Transverse colon (tissue), 4 donors: ENCODE data around the gene CDC7. TPM values are rescaled to one million over a fixed set of nuclear protein-coding genes. Genes with fewer than 3 reads are reported as not detected.

Experiments
- DNase-seq: peaks from one replicate; pipeline ENCODE4 v3.0.0-alpha.2; 2019
- H3K27ac ChIP-seq, 4 donors: fragments of 200-600 bp; sonication (generic); 2 replicates each; pipeline ENCODE4 v1.5.1; 2016 to 2018; ENCODE audit warnings: inconsistent platforms in 4 of 4
- H3K27me3 ChIP-seq: fragments of 200-600 bp; sonication (generic); 2 replicates; pipeline ENCODE4 v1.5.1; 2017; ENCODE audit warnings: inconsistent platforms
- H3K36me3 ChIP-seq, 4 donors: fragments of 200-600 bp; sonication (generic); 2 replicates each; pipeline ENCODE4 v1.5.1; 2017 to 2019; ENCODE audit warnings: inconsistent platforms in 4 of 4
- H3K4me1 ChIP-seq, 4 donors: fragments of 200-600 bp; sonication (generic); 2 replicates each; pipeline ENCODE4 v1.5.1; 2017 to 2020; ENCODE audit warnings: inconsistent platforms in 4 of 4
- H3K4me3 ChIP-seq, 4 donors: fragments of 200-600 bp; sonication (generic); 1 replicate in 1 of 4; 2 replicates in 3 of 4; pipeline versions ENCODE4 v1.5.1 to v1.6.1; 2017 to 2019; ENCODE audit warnings: inconsistent platforms in 4 of 4
- H3K9me3 ChIP-seq, 2 donors: fragments of 200-600 bp; sonication (generic); 2 replicates each; pipeline ENCODE4 v1.5.1; 2017 to 2019; ENCODE audit warnings: inconsistent platforms in 2 of 2
- CTCF ChIP-seq, 5 experiments: fragments of 200-600 bp in 3 of 5; fragments of 450-650 bp in 2 of 5; sonication (generic) in 3 of 5; IDR thresholded peaks; 1 replicate in 2 of 5; 2 replicates in 3 of 5; pipeline ENCODE4 v1.5.1; 2016 to 2017; ENCODE audit warnings: antibody characterized with exemption in 5 of 5, inconsistent platforms in 3 of 5, mild to moderate bottlenecking in 2 of 5, moderate library complexity in 1 of 5
- EP300 ChIP-seq: sonication (generic); formaldehyde crosslinking; IDR thresholded peaks from one replicate; pipeline ENCODE4 v1.6.1; 2017; ENCODE audit warnings: antibody characterized with exemption, low read depth
- POLR2A ChIP-seq: fragments of 450-650 bp; IDR thresholded peaks from one replicate; pipeline ENCODE4 v1.6.1; 2016; ENCODE audit warnings: antibody characterized with exemption, mild to moderate bottlenecking, moderate library complexity
- POLR2AphosphoS5 ChIP-seq, 3 donors: sonication (generic); formaldehyde crosslinking; IDR thresholded peaks; one replicate each; pipeline ENCODE4 v1.6.1; 2016; ENCODE audit warnings: antibody characterized with exemption in 3 of 3
- WGBS, 2 donors: methylation state at CpG; one replicate each; pipeline ENCODE4 v1.1.5; 2018; ENCODE audit warnings: low coverage in 1 of 2; 5-methylcytosine and 5-hydroxymethylcytosine counted together
- in situ Hi-C, 4 donors: fragments of 200-750 bp; cut with MboI; loops; one replicate each; pipeline versions ENCODE4 v1.15.0 to v1.15.1; 2017; ENCODE audit warnings: low sequenced_read_pairs in 3 of 4, low pct_ligation_motif_present in 1 of 4, low pct_unique_long_range_greater_than_20kb in 1 of 4
- intact Hi-C: fragments of 100-400 bp; cut with DNase I; formaldehyde crosslinking; loops from one replicate; pipeline ENCODE4 v1.15.1; 2023; ENCODE audit warnings: low total_unique reads
- total RNA-seq, 4 donors: library from RNA; depleted of rRNA; stranded (reverse); fragments of >200 nt; gene quantifications; one replicate each; pipeline ENCODE4 v1.1.0, GENCODE V29; 2016

Gene CDC7
- total RNA-seq, 4 donors from 2014 or later = 0.68 to 2.8 (median 1.3) TPM; not detected in 1

DNA sequence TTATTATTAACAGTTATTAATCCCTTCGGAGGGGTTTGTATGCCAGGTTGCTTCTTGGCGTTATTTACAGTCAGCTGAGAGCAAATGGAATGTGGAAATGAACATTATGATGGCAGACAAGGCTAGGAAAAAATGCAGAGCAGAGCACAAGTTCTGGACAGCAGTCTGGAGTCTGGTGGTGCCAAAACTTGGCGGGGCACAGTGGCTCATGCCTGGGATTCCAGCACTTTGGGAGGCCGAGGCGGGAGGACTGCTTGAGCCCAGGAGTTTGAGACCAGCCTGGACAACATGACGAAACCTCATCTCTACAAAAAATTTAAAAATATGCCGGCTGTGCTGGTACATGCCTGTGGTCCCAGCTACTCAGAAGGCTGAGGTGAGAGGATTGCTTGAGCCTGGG, 67.6 kb downstream of the CDC7 start:
- no peak overlapping the region for H3K4me3 ChIP-seq
- 87 to 90% methylated on average over 2 to 7 of the region's 7 CpGs for WGBS, 2 donors
- TF ChIP-seq CTCF (IDR thresholded peaks at IDR 0.05) = no peak
- no peak for TF ChIP-seq POLR2AphosphoS5 (IDR thresholded peaks at IDR 0.05)
- no peak for TF ChIP-seq POLR2A
- TF ChIP-seq EP300 = no peak
- H3K27me3 ChIP-seq = no peaks in the 10 kb centered on the region
- in situ Hi-C loops = no loop called here
- H3K27ac ChIP-seq = no peak overlapping the region
- no peak for DNase-seq
- intact Hi-C loops = no loop called here
- peaks cover 0 to 16% (median 7%) of the 10 kb centered on the region in 4 donors for H3K4me1 ChIP-seq
- H3K9me3 ChIP-seq = no peaks in the 10 kb centered on the region
- no peaks in the 10 kb centered on the region for H3K36me3 ChIP-seq

GRCh38 chr1:91569411-91570119, 68.9 kb downstream of the CDC7 start:
- intact Hi-C loops (no loop called here), in situ Hi-C loops (no loop called here)
- peaks cover 0 to 16% (median 7%) of the 10 kb centered on the region in 4 donors for H3K4me1 ChIP-seq
- H3K36me3 ChIP-seq = no peaks in the 10 kb centered on the region
- TF ChIP-seq POLR2A = no peak
- TF ChIP-seq POLR2AphosphoS5 (IDR thresholded peaks at IDR 0.05) = peak in 2 of 3 donors; percentile 11 to 12
- TF ChIP-seq CTCF (IDR thresholded peaks at IDR 0.05) = no peak
- no peak for TF ChIP-seq EP300
- no peaks in the 10 kb centered on the region for H3K27me3 ChIP-seq
- 50 to 53% methylated on average over 7 of the region's 7 CpGs for WGBS, 2 donors
- no peak overlapping the region for H3K4me3 ChIP-seq
- peak; percentile 55 for DNase-seq
- H3K9me3 ChIP-seq = no peaks in the 10 kb centered on the region
- peak overlapping the region; percentile 10 to 52 (median 42) for H3K27ac ChIP-seq

GRCh38 chr1:91570120-91570448, 69.4 kb downstream of the CDC7 start:
- no peak overlapping the region for H3K4me3 ChIP-seq
- H3K4me1 ChIP-seq = peaks cover 0 to 14% (median 7%) of the 10 kb centered on the region in 4 donors
- intact Hi-C loops = no loop called here
- no peak for DNase-seq
- no peaks in the 10 kb centered on the region for H3K27me3 ChIP-seq
- in situ Hi-C loops = no loop called here
- no peak for TF ChIP-seq POLR2A
- TF ChIP-seq CTCF (IDR thresholded peaks at IDR 0.05) = no peak
- TF ChIP-seq EP300 = no peak
- no peak for TF ChIP-seq POLR2AphosphoS5 (IDR thresholded peaks at IDR 0.05)
- H3K36me3 ChIP-seq = no peaks in the 10 kb centered on the region
- no peaks in the 10 kb centered on the region for H3K9me3 ChIP-seq
- peak overlapping the region; percentile 10 to 52 (median 42) for H3K27ac ChIP-seq
- 43 to 47% methylated on average over 1 to 2 of the region's 2 CpGs for WGBS, 2 donors

DNA sequence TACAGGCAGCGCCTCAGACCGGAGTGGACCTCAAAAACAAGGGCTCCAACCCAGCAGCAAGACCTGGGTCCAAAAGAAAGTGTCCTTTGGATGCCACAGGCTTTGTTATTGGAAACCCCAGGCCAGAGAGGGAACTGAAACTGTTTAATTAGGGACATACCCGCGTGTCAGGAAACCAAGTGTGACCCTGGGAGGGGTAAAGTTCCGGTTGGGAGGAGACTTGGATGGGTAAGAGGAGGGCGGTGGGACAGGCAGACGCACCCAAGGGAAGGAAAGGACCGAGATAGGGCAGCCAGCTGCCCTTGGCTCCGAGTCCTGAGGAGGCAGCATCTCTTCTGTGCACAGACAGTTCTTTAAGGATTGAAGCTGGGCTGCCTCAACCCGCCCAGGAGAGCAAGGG, 71.4 kb downstream of the CDC7 start:
- TF ChIP-seq POLR2A (no peak), POLR2AphosphoS5 (IDR thresholded peaks at IDR 0.05) (no peak), CTCF (IDR thresholded peaks at IDR 0.05) (no peak)
- intact Hi-C loops = no loop called here
- in situ Hi-C loops = no loop called here
- Histone ChIP-seq H3K9me3 (no peaks in the 10 kb centered on the region), H3K36me3 (no peaks in the 10 kb centered on the region), H3K27me3 (no peaks in the 10 kb centered on the region), H3K27ac (no peak overlapping the region), H3K4me3 (no peak overlapping the region), H3K4me1 (peaks cover 0 to 19% (median 7%) of the 10 kb centered on the region in 4 donors)
- no peak for DNase-seq
- 70% methylated on average over 10 of the region's 10 CpGs; no CpG with 5 or more reads in 1 of the 2 donors for WGBS, 2 donors

Other genes with a start within 250 kb of the CDC7 start
- 10 to 100 TPM in 1 of 4 donors, under 1 TPM in 2, not detected in 1; 0.14 to 30.7 (median 0.95) TPM for gene HFM1, start 96.0 kb upstream of the CDC7 start, total RNA-seq